GDM1 (cell line): ENCODE measurements around the gene TAF10.

ENCODE experiments used
- DNase-seq: peaks from one replicate; lab custom pipeline; 2025; lab: John Stamatoyannopoulos, UW

TAF10 gene

GRCh38 chr11:6612213-6613041 lies at the start of gene TAF10:
TAF10 (minus strand) TSS chr11:6612216; CDS start chr11:6612189, 27 bp downstream.
- DNase-seq, result peak; percentile 94

- DNase-seq, result no peak
Measured at GRCh38 chr11:6660712-6661111, 48.7 kb upstream of the TAF10 start.

- no peak for DNase-seq
Measured at GRCh38 chr11:6658647-6659046, 46.6 kb upstream of the TAF10 start.

- no peak for DNase-seq
Measured at GRCh38 chr11:6657346-6657745, 45.3 kb upstream of the TAF10 start.

GRCh38 chr11:6656936-6657335 lies 44.9 kb upstream of the TAF10 start:
- DNase-seq, result no peak

GRCh38 chr11:6656584-6656915 lies 44.5 kb upstream of the TAF10 start:
- no peak for DNase-seq

- no peak for DNase-seq
Measured at GRCh38 chr11:6655790-6656583, 44.0 kb upstream of the TAF10 start, which contains the start of gene DCHS1. DCHS1 (minus strand) TSS chr11:6655809; CDS start chr11:6641613, 14,196 bp downstream.

- DNase-seq, result no peak
Measured at GRCh38 chr11:6655020-6655789, 43.2 kb upstream of the TAF10 start.

- no peak for DNase-seq
Measured at GRCh38 chr11:6654281-6655019, 42.4 kb upstream of the TAF10 start.

- DNase-seq, result no peak
Measured at GRCh38 chr11:6653656-6654055, 41.6 kb upstream of the TAF10 start.

GRCh38 chr11:6653097-6653496 lies 41.1 kb upstream of the TAF10 start:
- no peak for DNase-seq

GRCh38 chr11:6652182-6652581 lies 40.2 kb upstream of the TAF10 start:
- DNase-seq, result no peak

- no peak for DNase-seq
Measured at GRCh38 chr11:6650980-6651379, 39.0 kb upstream of the TAF10 start.

GRCh38 chr11:6650104-6650503 lies 38.1 kb upstream of the TAF10 start:
- no peak for DNase-seq

- DNase-seq, result no peak
Measured at GRCh38 chr11:6648501-6648900, 36.5 kb upstream of the TAF10 start.

- no peak for DNase-seq
Measured at GRCh38 chr11:6647836-6648235, 35.8 kb upstream of the TAF10 start.

- DNase-seq, result peak; percentile 68
Measured at GRCh38 chr11:6646918-6647679, 35.1 kb upstream of the TAF10 start.

- no peak for DNase-seq
Measured at GRCh38 chr11:6646576-6646917, 34.5 kb upstream of the TAF10 start.

GRCh38 chr11:6646071-6646470 lies 34.1 kb upstream of the TAF10 start:
- DNase-seq, result no peak

GRCh38 chr11:6642957-6643356 lies 30.9 kb upstream of the TAF10 start:
- DNase-seq, result no peak
